Sigmoid colon (tissue), 7 donors: ENCODE data around the gene ECI1. TPM values are rescaled to one million over a fixed set of nuclear protein-coding genes. Genes with fewer than 3 reads are reported as not detected.

ENCODE experiments used
- DNase-seq: peaks from one replicate; pipeline ENCODE4 v3.0.0-alpha.2; 2019
- H3K27ac ChIP-seq, 4 donors: fragments of 200-600 bp; sonication (generic); one replicate each; pipeline ENCODE4 v1.5.1; 2016 to 2019; ENCODE audit warnings: mild to moderate bottlenecking in 1 of 4
- H3K27me3 ChIP-seq, 3 donors: fragments of 200-600 bp; sonication (generic); one replicate each; pipeline ENCODE4 v1.5.1; 2019; ENCODE audit warnings: mild to moderate bottlenecking in 1 of 3
- H3K36me3 ChIP-seq, 4 donors: fragments of 200-600 bp; sonication (generic); one replicate each; pipeline ENCODE4 v1.5.1; 2016 to 2019
- H3K4me1 ChIP-seq, 4 donors: fragments of 200-600 bp; sonication (generic); one replicate each; pipeline ENCODE4 v1.5.1; 2017 to 2019
- H3K4me3 ChIP-seq, 4 donors: fragments of 200-600 bp; sonication (generic); one replicate each; pipeline ENCODE4 v1.5.1; 2017 to 2019; ENCODE audit warnings: mild to moderate bottlenecking in 2 of 4, moderate library complexity in 1 of 4
- H3K9me3 ChIP-seq, 4 donors: fragments of 200-600 bp in 3 of 4; sonication (generic) in 3 of 4; one replicate each; pipeline versions ENCODE4 v1.5.1 to v1.6.1; 2013 to 2019
- CTCF ChIP-seq, 4 experiments: fragments of 450-650 bp in 3 of 4; fragments of 200-600 bp in 1 of 4; IDR thresholded peaks; one replicate each; pipeline ENCODE4 v1.5.1; 2016 to 2019; ENCODE audit warnings: antibody characterized with exemption in 4 of 4, mild to moderate bottlenecking in 3 of 4, moderate library complexity in 2 of 4
- EP300 ChIP-seq, 4 donors: sonication (generic); formaldehyde crosslinking; IDR thresholded peaks; one replicate each; pipeline ENCODE4 v1.6.1; 2017; ENCODE audit warnings: antibody characterized with exemption in 4 of 4
- POLR2A ChIP-seq, 2 donors: fragments of 450-650 bp; IDR thresholded peaks; one replicate each; pipeline ENCODE4 v1.6.1; 2016; ENCODE audit warnings: antibody characterized with exemption in 2 of 2, mild to moderate bottlenecking in 2 of 2, moderate library complexity in 2 of 2
- POLR2AphosphoS5 ChIP-seq, 4 donors: sonication (generic); formaldehyde crosslinking; IDR thresholded peaks; one replicate each; pipeline ENCODE4 v1.6.1; 2017; ENCODE audit warnings: antibody characterized with exemption in 4 of 4
- WGBS, 2 donors: extraction: QIAGEN DNeasy Blood & Tissue Kit; methylation state at CpG; one replicate each; pipeline ENCODE4 v1.1.7; 2013; 5-methylcytosine and 5-hydroxymethylcytosine counted together
- intact Hi-C: fragments of 100-400 bp; cut with DNase I; formaldehyde crosslinking; loops from one replicate; pipeline ENCODE4 v1.15.1; 2023
- polyA plus RNA-seq, 3 donors: library from polyadenylated mRNA; stranded (reverse); fragments of 200-250 nt; gene quantifications; one replicate each; pipeline ENCODE4 v1.2.3, GENCODE V29; 2013
- total RNA-seq, 4 donors: library from RNA; depleted of rRNA; stranded (reverse); fragments of >200 nt; gene quantifications; one replicate each; pipeline ENCODE4 v1.1.0, GENCODE V29; 2016
- donor health status: healthy with polysubstance abuse.
- donor health status: Bipolar disorder and iron deficiency.
- donor health status: healthy.

The ECI1 gene
- total and polyA plus RNA-seq, 7 donors: 50.2 to 136 (median 84.8) TPM

- intact Hi-C loops: no loop called here
- no peaks in the 10 kb centered on the region for H3K9me3 ChIP-seq
- 91 to 94% methylated on average over 17 of the region's 17 CpGs for WGBS, 2 donors
- no peak overlapping the region for H3K27ac ChIP-seq
- no peak for DNase-seq
- H3K27me3 ChIP-seq: no peaks in the 10 kb centered on the region
- H3K4me3 ChIP-seq: no peak overlapping the region
- H3K36me3 ChIP-seq: peaks cover 13 to 39% (median 25%) of the 10 kb centered on the region in 4 donors
- TF ChIP-seq POLR2AphosphoS5 (IDR thresholded peaks at IDR 0.05) (no peak), CTCF (IDR thresholded peaks at IDR 0.05) (no peak), EP300 (IDR thresholded peaks at IDR 0.05) (no peak), POLR2A (IDR thresholded peaks at IDR 0.05) (no peak)
- H3K4me1 ChIP-seq: peaks cover 0 to 40% (median 37%) of the 10 kb centered on the region in 4 donors
Measured at GRCh38 chr16:2210009-2210332, 41.4 kb downstream of the ECI1 start.

- no peak for TF ChIP-seq CTCF (IDR thresholded peaks at IDR 0.05)
- no peak for TF ChIP-seq EP300 (IDR thresholded peaks at IDR 0.05)
- no peak for TF ChIP-seq POLR2AphosphoS5 (IDR thresholded peaks at IDR 0.05)
- no peak for TF ChIP-seq POLR2A (IDR thresholded peaks at IDR 0.05)
- Histone ChIP-seq H3K27ac (no peak overlapping the region), H3K27me3 (no peaks in the 10 kb centered on the region), H3K36me3 (peaks cover 13 to 39% (median 25%) of the 10 kb centered on the region in 4 donors), H3K4me1 (peaks cover 0 to 45% (median 42%) of the 10 kb centered on the region in 4 donors), H3K9me3 (no peaks in the 10 kb centered on the region), H3K4me3 (no peak overlapping the region)
- intact Hi-C loops: loop anchor here (5.0 kb wide), 1 partner anchor 43 kb away; the partner anchor contains the start of gene ECI1
- DNase-seq: no peak
- WGBS, 2 donors: 89 to 90% methylated on average over 29 of the region's 29 CpGs
Measured at GRCh38 chr16:2209258-2210008, 42.0 kb downstream of the ECI1 start.

- DNase-seq: no peak
- Histone ChIP-seq H3K27me3 (no peaks in the 10 kb centered on the region), H3K4me1 (peaks cover 0 to 39% (median 38%) of the 10 kb centered on the region in 4 donors), H3K4me3 (no peak overlapping the region), H3K9me3 (no peaks in the 10 kb centered on the region), H3K36me3 (peaks cover 13 to 39% (median 25%) of the 10 kb centered on the region in 4 donors), H3K27ac (no peak overlapping the region)
- TF ChIP-seq CTCF (IDR thresholded peaks at IDR 0.05) (no peak), POLR2A (IDR thresholded peaks at IDR 0.05) (no peak), POLR2AphosphoS5 (IDR thresholded peaks at IDR 0.05) (no peak), EP300 (IDR thresholded peaks at IDR 0.05) (no peak)
- 94 to 95% methylated on average over 9 of the region's 9 CpGs for WGBS, 2 donors
- intact Hi-C loops: loop anchor here (5.0 kb wide), 1 partner anchor 44 kb away; the partner anchor contains the start of gene ECI1
Measured at GRCh38 chr16:2208772-2209171, 42.6 kb downstream of the ECI1 start.

GRCh38 chr16:2208308-2208707, 43.1 kb downstream of the ECI1 start:
- TF ChIP-seq EP300 (IDR thresholded peaks at IDR 0.05): no peak
- TF ChIP-seq POLR2A (IDR thresholded peaks at IDR 0.05): no peak
- TF ChIP-seq POLR2AphosphoS5 (IDR thresholded peaks at IDR 0.05): no peak
- TF ChIP-seq CTCF (IDR thresholded peaks at IDR 0.05): no peak
- Histone ChIP-seq H3K4me3 (no peak overlapping the region), H3K27ac (no peak overlapping the region), H3K27me3 (no peaks in the 10 kb centered on the region), H3K36me3 (peaks cover 13 to 39% (median 25%) of the 10 kb centered on the region in 4 donors), H3K9me3 (no peaks in the 10 kb centered on the region), H3K4me1 (peaks cover 0 to 35% (median 33%) of the 10 kb centered on the region in 4 donors)
- intact Hi-C loops: loop anchor here (5.0 kb wide), 1 partner anchor 44 kb away; the partner anchor contains the start of gene ECI1
- DNase-seq: no peak
- 85 to 90% methylated on average over 23 of the region's 23 CpGs for WGBS, 2 donors
